Measurements from ENCODE around the gene SLC4A2. TPM values are rescaled to one million over a fixed set of nuclear protein-coding genes. Genes with fewer than 3 reads are reported as not detected.

SLC4A2 gene
- total RNA-seq, 6 experiments from 2014 or later: 153 to 188 (median 164) TPM

DNA sequence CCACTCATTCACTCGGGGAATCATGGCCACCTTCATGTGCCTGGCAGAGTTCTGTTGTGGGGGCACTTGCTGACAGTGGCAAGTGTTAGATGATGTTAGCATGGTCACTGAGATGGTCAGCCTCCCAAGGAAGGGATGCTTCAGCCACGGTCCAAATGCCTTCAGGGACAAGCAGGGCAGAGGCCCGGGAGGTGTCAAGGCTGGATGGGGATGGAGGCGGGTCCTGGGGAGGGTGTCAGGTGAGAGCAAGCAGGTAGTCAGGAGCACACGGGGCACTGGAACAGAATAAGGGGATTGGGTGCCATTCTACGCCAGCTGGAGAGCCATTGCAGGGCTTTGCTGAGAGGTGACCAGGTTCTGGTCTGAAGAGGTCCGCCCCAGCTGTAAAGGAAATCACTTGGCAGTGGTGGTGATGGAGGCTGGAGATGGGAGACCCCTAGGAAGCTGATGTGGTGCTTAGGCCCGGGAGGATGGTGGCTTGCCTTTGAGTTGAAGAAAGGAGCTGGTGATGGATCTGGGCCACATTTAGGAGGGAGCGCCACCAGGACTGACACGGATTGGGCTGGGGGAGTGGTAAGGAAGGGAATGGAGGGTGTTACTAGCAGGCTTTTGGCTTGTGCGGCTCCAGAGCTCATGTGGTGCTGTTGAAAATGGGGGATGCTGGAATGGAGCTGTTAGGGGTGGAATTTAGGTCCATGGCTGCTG lies 51.0 kb downstream of the SLC4A2 start:
- TF ChIP-seq, protein P1, sequence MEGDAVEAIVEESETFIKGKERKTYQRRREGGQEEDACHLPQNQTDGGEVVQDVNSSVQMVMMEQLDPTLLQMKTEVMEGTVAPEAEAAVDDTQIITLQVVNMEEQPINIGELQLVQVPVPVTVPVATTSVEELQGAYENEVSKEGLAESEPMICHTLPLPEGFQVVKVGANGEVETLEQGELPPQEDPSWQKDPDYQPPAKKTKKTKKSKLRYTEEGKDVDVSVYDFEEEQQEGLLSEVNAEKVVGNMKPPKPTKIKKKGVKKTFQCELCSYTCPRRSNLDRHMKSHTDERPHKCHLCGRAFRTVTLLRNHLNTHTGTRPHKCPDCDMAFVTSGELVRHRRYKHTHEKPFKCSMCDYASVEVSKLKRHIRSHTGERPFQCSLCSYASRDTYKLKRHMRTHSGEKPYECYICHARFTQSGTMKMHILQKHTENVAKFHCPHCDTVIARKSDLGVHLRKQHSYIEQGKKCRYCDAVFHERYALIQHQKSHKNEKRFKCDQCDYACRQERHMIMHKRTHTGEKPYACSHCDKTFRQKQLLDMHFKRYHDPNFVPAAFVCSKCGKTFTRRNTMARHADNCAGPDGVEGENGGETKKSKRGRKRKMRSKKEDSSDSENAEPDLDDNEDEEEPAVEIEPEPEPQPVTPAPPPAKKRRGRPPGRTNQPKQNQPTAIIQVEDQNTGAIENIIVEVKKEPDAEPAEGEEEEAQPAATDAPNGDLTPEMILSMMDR (IDR thresholded peaks at IDR 0.05): no peak
- H3K27ac Mint-ChIP-seq: peak overlapping the region; percentile 32
- DNase-seq: no peak

DNA sequence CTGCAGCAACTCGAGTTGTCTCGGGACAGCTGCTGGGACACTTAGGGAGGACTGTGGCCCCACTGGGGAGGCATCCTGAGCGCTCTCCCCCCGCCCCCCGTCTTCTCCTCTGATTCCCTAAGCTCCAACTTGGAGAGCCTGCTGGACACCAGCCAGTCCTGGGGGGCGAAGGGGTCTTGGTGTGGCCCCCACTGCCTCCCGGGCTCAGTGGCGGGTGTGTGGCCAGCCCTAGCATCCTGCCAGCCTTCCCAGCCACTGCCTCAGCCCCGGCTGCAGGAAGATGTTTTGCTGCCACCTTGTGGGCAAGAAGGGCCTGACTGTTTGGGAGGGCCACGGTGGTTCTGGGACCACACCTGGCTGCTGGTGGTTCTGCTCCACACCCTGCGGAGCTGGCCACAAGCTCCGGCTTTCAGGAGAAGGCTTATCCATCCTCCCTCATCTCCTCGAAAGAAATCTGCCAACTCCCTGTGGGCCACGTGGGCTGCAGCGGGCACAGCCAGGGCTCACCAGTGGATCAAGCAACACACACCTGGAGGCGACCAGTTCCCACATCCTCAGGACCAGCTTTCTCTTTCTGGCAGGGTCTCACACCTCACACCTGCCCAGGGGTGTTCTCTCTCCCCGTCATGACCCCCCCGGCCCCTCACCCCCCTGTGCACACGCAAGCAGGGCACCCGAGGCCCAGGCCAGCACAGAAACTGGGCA lies 51.7 kb downstream of the SLC4A2 start:
- peak overlapping the region; percentile 33 for H3K27ac Mint-ChIP-seq
- H3K9me3 Mint-ChIP-seq: no peaks in the 10 kb centered on the region
- no peaks in the 10 kb centered on the region for H3K36me3 Mint-ChIP-seq (ENCODE audit: low read depth)
- DNase-seq: peak; percentile 65
- H3K4me1 Mint-ChIP-seq (ENCODE audit: low read depth): peaks cover 63% of the 10 kb centered on the region
- TF ChIP-seq, protein P1 (IDR thresholded peaks at IDR 0.05): peak; percentile 95
- H3K27me3 Mint-ChIP-seq (ENCODE audit: insufficient read depth): no peaks in the 10 kb centered on the region; the same call in 1 of the 2 replicates
- H3K4me3 Mint-ChIP-seq: peak overlapping the region; percentile 29; the same call in 1 of the 2 replicates

More for the DNA sequence above, 51.0 kb downstream of the SLC4A2 start:
- Mint-ChIP-seq H3K4me3 (peak overlapping the region; percentile 29; the same call in 1 of the 2 replicates), H3K4me1 (ENCODE audit: low read depth) (peaks cover 57% of the 10 kb centered on the region), H3K9me3 (no peaks in the 10 kb centered on the region), H3K36me3 (ENCODE audit: low read depth) (no peaks in the 10 kb centered on the region), H3K27me3 (ENCODE audit: insufficient read depth) (no peaks in the 10 kb centered on the region; the same call in 1 of the 2 replicates)

DNA sequence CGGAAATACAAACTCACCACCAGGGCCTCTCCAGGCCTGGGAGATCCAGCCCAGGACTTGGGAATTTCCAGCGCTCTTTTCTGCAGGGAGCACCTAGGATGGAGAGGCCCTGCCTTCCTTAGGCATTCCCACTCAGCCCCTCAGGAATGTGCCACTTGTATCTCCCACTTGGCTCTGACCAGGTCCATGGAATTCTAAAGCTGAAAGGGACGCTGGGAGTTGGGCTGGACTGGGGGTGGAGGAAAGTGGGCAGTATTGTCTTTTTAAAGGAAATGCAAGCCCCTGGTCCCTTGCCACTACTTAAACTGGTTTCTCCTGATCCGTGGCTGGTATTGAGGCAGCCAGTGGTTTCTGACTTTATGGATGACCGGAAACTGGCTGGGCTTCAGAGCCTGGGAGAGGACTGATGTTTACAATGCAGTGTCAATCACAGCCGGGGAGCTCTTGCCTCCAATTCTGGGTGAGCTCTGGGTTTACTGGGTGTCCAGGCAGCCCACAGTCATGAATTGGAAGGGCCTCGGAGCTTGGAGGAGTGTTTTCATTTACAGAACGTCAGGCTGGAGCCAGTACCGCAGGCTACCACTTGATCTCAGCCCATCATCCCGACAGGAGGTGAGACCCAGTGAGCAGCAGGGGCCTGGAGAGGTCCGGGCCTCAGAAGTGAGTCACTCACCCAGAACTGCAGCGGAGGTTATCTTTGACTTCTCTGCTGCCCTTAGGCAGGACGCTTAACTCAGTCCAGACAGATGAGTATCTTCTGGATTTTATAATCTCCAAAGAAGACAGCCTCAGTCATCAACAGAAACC lies 54.2 kb downstream of the SLC4A2 start:
- Mint-ChIP-seq H3K4me3 (peak overlapping the region; percentile 80), H3K4me1 (ENCODE audit: low read depth) (peaks cover 61% of the 10 kb centered on the region), H3K27me3 (ENCODE audit: insufficient read depth) (no peaks in the 10 kb centered on the region; the same call in 1 of the 2 replicates), H3K36me3 (ENCODE audit: low read depth) (peaks cover 2% of the 10 kb centered on the region; the same call in 1 of the 2 replicates), H3K27ac (peak overlapping the region; percentile 86), H3K9me3 (no peaks in the 10 kb centered on the region)
- TF ChIP-seq, protein P1 (IDR thresholded peaks at IDR 0.05): peak; percentile 40
- DNase-seq: peak; percentile 94

DNA sequence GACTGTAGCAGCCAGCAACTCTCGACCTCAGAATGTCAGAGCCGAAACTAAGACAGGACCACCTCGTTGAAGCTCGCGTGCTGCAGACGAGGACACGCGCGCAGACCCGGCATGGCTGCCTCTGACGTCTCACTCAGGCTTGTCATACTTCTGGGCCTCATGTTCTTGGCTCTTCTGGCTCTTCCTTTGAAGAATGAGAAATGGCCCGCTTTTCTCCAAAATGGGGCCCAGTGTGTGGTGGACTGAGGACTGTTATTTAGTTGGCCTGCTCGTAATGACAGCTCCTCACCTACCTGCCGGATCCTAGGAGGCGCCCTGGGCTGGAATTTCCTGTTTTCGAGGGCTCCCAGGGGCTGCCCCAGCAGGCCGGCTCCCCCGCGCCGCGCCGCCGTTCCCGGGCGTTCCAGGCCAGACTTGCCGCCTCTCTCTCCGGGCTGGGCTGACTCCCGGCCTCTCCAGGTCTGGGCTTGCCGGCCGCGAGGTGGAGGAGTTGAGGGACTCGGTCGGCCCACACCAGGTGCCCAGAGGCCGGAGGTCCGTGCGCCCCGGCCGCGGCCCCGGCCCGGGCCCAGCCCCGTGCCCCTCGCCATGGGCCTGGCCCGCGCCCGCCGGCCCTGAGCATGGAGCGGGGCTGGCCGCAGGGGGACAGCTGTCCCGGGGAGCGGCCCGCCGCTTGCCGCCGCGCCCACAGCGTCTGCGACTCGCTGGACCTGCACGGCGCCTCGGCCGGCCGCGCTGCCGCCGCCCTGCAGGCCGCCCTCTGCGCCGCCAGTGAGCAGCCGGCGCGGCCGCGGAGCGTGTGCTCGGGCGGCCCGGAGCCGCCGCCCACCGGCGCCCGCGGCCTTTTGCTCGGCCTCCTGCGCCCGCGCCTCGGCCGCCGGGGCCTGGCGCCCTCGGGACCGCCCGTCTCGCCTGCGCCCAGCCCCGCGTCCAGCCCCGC lies 55.0 kb downstream of the SLC4A2 start:
- peaks cover 52% of the 10 kb centered on the region for H3K4me1 Mint-ChIP-seq (ENCODE audit: low read depth)
- DNase-seq: no peak
- no peaks in the 10 kb centered on the region for H3K9me3 Mint-ChIP-seq
- H3K4me3 Mint-ChIP-seq: peak overlapping the region; percentile 80
- no peaks in the 10 kb centered on the region; the same call in 1 of the 2 replicates for H3K27me3 Mint-ChIP-seq (ENCODE audit: insufficient read depth)
- peaks cover 5% of the 10 kb centered on the region; the same call in 1 of the 2 replicates for H3K36me3 Mint-ChIP-seq (ENCODE audit: low read depth)
- TF ChIP-seq, protein P1 (IDR thresholded peaks at IDR 0.05): no peak
- H3K27ac Mint-ChIP-seq: peak overlapping the region; percentile 86

All from HFFc6 (cell line).